Panc1 (cell line): ENCODE results near the gene ZMYND12.

Source experiments
- POLR2AphosphoS5 ChIP-seq: IDR thresholded peaks from 2 replicates; pipeline ENCODE4 v1.6.1; 2012; ENCODE audit warnings: mild to moderate bottlenecking, low read depth, low read length, moderate library complexity
- TF ChIP-seq, protein P1 (sequence below): fragments of 450-650 bp; IDR thresholded peaks from 2 replicates; pipeline ENCODE4 v1.5.1; 2017; ENCODE audit warnings: mild to moderate bottlenecking
- TF ChIP-seq, protein P2 (sequence below), 2 experiments: IDR thresholded peaks; 2 replicates each; pipeline ENCODE4 v1.6.1; 2011 to 2012; ENCODE audit warnings: low read depth in 2 of 2, control low read depth in 1 of 2, low read length in 1 of 2, mild to moderate bottlenecking in 1 of 2, moderate library complexity in 1 of 2; ENCODE audit not compliant: insufficient read depth in 1 of 2

DNA sequence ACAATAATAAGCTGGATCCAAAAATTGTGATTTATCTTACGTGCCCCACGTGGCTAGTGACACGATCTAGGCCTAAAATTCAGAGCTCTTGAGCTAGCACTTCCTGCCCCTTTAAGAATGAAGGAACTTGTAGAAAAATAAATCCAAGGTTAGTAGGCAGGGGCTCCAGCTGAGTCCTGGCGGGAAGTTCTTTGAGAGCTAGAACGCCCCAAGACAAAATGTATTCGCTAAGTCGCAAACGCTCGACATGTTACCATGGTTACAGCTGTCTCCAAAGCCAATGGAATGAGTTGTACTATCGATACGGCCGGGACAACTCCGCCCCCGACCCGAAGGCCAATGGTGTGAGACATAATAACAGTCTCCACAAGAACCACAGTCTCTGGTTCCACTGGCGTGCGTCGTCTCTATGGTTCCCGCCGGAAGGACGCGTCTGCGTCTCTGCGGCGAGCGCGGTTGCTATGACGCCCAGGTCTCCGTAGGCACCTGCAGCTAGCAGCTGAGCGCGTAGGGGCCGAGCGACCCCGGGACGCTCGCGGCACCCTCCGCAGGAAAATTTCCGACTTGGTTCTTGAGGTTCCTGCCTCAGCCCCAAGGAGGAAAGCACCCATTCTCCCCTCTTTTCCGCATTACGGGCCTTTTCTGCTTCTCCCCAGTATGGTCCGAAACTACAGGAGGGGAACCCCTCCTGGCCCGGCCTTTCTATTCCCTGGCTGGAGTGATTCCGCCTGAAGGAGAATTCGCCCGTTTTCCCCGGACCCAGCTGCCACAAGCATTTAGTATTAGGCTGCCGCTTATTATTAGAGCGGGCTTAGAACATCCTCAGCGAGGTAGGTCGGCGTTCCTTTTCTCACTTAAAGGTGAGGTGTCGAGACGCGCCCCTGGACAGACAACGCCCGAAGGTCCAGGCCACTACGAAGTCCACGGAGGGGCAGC, 7.3 kb upstream of the ZMYND12 start, which contains the start of gene CCDC30:
- TF ChIP-seq, protein P1, sequence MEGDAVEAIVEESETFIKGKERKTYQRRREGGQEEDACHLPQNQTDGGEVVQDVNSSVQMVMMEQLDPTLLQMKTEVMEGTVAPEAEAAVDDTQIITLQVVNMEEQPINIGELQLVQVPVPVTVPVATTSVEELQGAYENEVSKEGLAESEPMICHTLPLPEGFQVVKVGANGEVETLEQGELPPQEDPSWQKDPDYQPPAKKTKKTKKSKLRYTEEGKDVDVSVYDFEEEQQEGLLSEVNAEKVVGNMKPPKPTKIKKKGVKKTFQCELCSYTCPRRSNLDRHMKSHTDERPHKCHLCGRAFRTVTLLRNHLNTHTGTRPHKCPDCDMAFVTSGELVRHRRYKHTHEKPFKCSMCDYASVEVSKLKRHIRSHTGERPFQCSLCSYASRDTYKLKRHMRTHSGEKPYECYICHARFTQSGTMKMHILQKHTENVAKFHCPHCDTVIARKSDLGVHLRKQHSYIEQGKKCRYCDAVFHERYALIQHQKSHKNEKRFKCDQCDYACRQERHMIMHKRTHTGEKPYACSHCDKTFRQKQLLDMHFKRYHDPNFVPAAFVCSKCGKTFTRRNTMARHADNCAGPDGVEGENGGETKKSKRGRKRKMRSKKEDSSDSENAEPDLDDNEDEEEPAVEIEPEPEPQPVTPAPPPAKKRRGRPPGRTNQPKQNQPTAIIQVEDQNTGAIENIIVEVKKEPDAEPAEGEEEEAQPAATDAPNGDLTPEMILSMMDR, result no peak
- peak; percentile 69 for TF ChIP-seq POLR2AphosphoS5
- TF ChIP-seq, protein P2, sequence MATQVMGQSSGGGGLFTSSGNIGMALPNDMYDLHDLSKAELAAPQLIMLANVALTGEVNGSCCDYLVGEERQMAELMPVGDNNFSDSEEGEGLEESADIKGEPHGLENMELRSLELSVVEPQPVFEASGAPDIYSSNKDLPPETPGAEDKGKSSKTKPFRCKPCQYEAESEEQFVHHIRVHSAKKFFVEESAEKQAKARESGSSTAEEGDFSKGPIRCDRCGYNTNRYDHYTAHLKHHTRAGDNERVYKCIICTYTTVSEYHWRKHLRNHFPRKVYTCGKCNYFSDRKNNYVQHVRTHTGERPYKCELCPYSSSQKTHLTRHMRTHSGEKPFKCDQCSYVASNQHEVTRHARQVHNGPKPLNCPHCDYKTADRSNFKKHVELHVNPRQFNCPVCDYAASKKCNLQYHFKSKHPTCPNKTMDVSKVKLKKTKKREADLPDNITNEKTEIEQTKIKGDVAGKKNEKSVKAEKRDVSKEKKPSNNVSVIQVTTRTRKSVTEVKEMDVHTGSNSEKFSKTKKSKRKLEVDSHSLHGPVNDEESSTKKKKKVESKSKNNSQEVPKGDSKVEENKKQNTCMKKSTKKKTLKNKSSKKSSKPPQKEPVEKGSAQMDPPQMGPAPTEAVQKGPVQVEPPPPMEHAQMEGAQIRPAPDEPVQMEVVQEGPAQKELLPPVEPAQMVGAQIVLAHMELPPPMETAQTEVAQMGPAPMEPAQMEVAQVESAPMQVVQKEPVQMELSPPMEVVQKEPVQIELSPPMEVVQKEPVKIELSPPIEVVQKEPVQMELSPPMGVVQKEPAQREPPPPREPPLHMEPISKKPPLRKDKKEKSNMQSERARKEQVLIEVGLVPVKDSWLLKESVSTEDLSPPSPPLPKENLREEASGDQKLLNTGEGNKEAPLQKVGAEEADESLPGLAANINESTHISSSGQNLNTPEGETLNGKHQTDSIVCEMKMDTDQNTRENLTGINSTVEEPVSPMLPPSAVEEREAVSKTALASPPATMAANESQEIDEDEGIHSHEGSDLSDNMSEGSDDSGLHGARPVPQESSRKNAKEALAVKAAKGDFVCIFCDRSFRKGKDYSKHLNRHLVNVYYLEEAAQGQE (IDR thresholded peaks at IDR 0.05; ENCODE audit: insufficient read depth in 1 of 2, low read depth in 2 of 2, low read length in 1 of 2), result no peak
